Neuronal stem cell (in vitro differentiated cells): ENCODE data around the gene HCN1.

Source experiments
- DNase-seq: peaks from one replicate; pipeline ENCODE4 v3.0.0-alpha.2; 2013; ENCODE audit warnings: low spot score
- H2AFZ ChIP-seq: one replicate; pipeline ENCODE4 v1.6.1; 2013; ENCODE audit warnings: mild to moderate bottlenecking, low read length, inconsistent platforms
- H2AK5ac ChIP-seq: 2 replicates; pipeline ENCODE4 v1.6.1; 2013; ENCODE audit warnings: low read depth, mild to moderate bottlenecking, inconsistent platforms, low read length, moderate library complexity, mixed read lengths
- H2BK120ac ChIP-seq: 2 replicates; pipeline ENCODE4 v1.6.1; 2013; ENCODE audit warnings: low read depth, mild to moderate bottlenecking, inconsistent platforms, low read length, moderate library complexity, mixed read lengths
- H2BK12ac ChIP-seq: one replicate; pipeline ENCODE4 v1.6.1; 2013; ENCODE audit warnings: low read length, inconsistent platforms
- H2BK15ac ChIP-seq: 2 replicates; pipeline ENCODE4 v1.6.1; 2013; ENCODE audit warnings: mild to moderate bottlenecking, low read length, inconsistent platforms, mixed read lengths
- H2BK5ac ChIP-seq: one replicate; pipeline ENCODE4 v1.6.1; 2013; ENCODE audit warnings: inconsistent platforms, mild to moderate bottlenecking, low read length, moderate library complexity
- H3K14ac ChIP-seq: one replicate; pipeline ENCODE4 v1.6.1; 2013; ENCODE audit warnings: low read length, inconsistent platforms
- H3K18ac ChIP-seq: 2 replicates; pipeline ENCODE4 v1.6.1; 2013; ENCODE audit warnings: low read length, inconsistent platforms
- H3K23ac ChIP-seq: 2 replicates; pipeline ENCODE4 v1.6.1; 2013; ENCODE audit warnings: low read depth, mild to moderate bottlenecking, mixed read lengths, low read length, inconsistent platforms; ENCODE audit not compliant: poor library complexity
- H3K27ac ChIP-seq: replicated peaks from 3 replicates; pipeline ENCODE4 v1.5.1; 2013; ENCODE audit warnings: low read length, inconsistent platforms
- H3K27me3 ChIP-seq, 3 experiments: 2 replicates each; pipeline ENCODE4 v1.6.1; 2013; ENCODE audit warnings: low read length in 3 of 3, mild to moderate bottlenecking in 2 of 3, inconsistent platforms in 1 of 3, low read depth in 1 of 3, mixed read lengths in 1 of 3, moderate library complexity in 1 of 3; ENCODE audit not compliant: control insufficient read depth in 3 of 3, insufficient read depth in 3 of 3
- H3K36me3 ChIP-seq, 2 donors: replicated peaks in 1 of 2; 2 replicates each; pipeline ENCODE4 v1.6.1; 2013; ENCODE audit warnings: low read length in 2 of 2; ENCODE audit not compliant: control insufficient read depth in 2 of 2, insufficient read depth in 2 of 2
- H3K4ac ChIP-seq: 2 replicates; pipeline ENCODE4 v1.6.1; 2013; ENCODE audit warnings: inconsistent platforms, mild to moderate bottlenecking, low read length, moderate library complexity
- H3K4me1 ChIP-seq, 2 donors: 1 replicate in 1 of 2; 2 replicates in 1 of 2; pipeline ENCODE4 v1.6.1; 2013; ENCODE audit warnings: low read length in 2 of 2, low read depth in 1 of 2; ENCODE audit not compliant: control insufficient read depth in 2 of 2, insufficient read depth in 1 of 2
- H3K4me2 ChIP-seq: one replicate; pipeline ENCODE4 v1.6.1; 2013; ENCODE audit warnings: mild to moderate bottlenecking, low read length, inconsistent platforms; ENCODE audit not compliant: insufficient read depth, poor library complexity, severe bottlenecking
- H3K4me3 ChIP-seq, 2 donors: 2 replicates each; pipeline ENCODE4 v1.5.1; 2013; ENCODE audit warnings: low read length in 2 of 2, mild to moderate bottlenecking in 2 of 2, inconsistent platforms in 1 of 2, moderate library complexity in 1 of 2
- H3K79me1 ChIP-seq: one replicate; pipeline ENCODE4 v1.6.1; 2013; ENCODE audit warnings: low read depth, mild to moderate bottlenecking, inconsistent platforms, low read length, moderate library complexity
- H3K9ac ChIP-seq: one replicate; pipeline ENCODE4 v1.6.1; 2013; ENCODE audit warnings: mild to moderate bottlenecking, low read depth, low read length, inconsistent platforms; ENCODE audit not compliant: poor library complexity
- H3K9me3 ChIP-seq, 2 donors: replicated peaks in 1 of 2; 2 replicates each; pipeline versions ENCODE3 to v1.6.1; 2013; ENCODE audit warnings: low read length in 2 of 2, mild to moderate bottlenecking in 2 of 2, inconsistent platforms in 1 of 2, low read depth in 1 of 2, mixed read lengths in 1 of 2, moderate library complexity in 1 of 2; ENCODE audit not compliant: control insufficient read depth in 2 of 2, insufficient read depth in 1 of 2
- H4K8ac ChIP-seq: one replicate; pipeline ENCODE4 v1.6.1; 2013; ENCODE audit warnings: low read depth, mild to moderate bottlenecking, inconsistent platforms, low read length, moderate library complexity
- H4K91ac ChIP-seq: one replicate; pipeline ENCODE4 v1.6.1; 2013; ENCODE audit warnings: low read length, low read depth, mild to moderate bottlenecking, inconsistent platforms; ENCODE audit not compliant: poor library complexity
- WGBS, 2 donors: extraction: QIAGEN DNeasy Blood & Tissue Kit; methylation state at CpG; one replicate each; pipeline ENCODE4 v1.1.7; 2013; ENCODE audit warnings: missing lambda C conversion rate in 2 of 2, mixed read lengths in 1 of 2; ENCODE audit not compliant: insufficient read length in 2 of 2, insufficient replicate concordance in 1 of 2; ENCODE audit errors: extremely low coverage in 2 of 2; 5-methylcytosine and 5-hydroxymethylcytosine counted together

The HCN1 gene

DNA sequence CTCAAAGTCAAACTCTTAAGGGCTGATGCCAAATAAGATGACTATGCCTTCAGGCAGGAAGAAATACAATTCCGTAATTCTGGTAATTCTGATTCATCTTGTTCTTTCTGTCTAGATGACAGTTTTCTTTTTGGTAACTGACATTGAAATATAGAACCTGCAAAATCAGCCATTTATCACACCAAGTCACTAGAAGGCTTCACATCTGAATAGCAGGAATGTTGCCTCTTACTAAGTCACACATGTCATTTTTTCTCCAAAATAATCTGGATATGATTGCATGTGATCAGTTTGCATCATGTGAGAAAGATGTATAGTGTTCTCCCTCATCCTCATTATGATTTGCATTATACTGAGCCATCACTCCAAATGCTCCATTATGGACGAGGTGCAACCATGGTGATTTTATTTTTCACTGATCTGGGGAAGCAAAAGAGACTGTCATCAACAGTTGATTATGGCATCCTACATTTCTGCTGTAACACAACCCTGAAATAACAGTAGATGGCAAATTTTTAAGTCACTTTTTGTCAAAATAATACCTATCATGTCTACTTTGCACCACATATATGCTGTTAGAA is 69.0 kb downstream of the HCN1 start:
- no peak overlapping the region for H3K23ac ChIP-seq
- H2BK5ac ChIP-seq = no peak overlapping the region
- no peak overlapping the region for H3K18ac ChIP-seq
- H3K9ac ChIP-seq = no peak overlapping the region
- no peak overlapping the region for H3K14ac ChIP-seq
- no peaks in the 10 kb centered on the region for H3K36me3 ChIP-seq
- no peak overlapping the region for H4K8ac ChIP-seq
- H3K4me2 ChIP-seq = no peak overlapping the region
- H3K79me1 ChIP-seq = no peaks in the 10 kb centered on the region
- H4K91ac ChIP-seq = no peak overlapping the region
- H2BK12ac ChIP-seq = no peak overlapping the region
- no peak overlapping the region for H2BK15ac ChIP-seq
- DNase-seq = no peak
- H3K27ac ChIP-seq = no peak overlapping the region
- H3K4ac ChIP-seq = no peak overlapping the region
- H2AK5ac ChIP-seq = no peak overlapping the region
- no peak overlapping the region for H2BK120ac ChIP-seq
- H2AFZ ChIP-seq = no peak overlapping the region
- no peaks in the 10 kb centered on the region for H3K4me1 ChIP-seq
- WGBS, 2 donors = no CpG with 5 or more reads among the region's 2 CpGs
- no peaks in the 10 kb centered on the region for H3K9me3 ChIP-seq
- no peak overlapping the region for H3K4me3 ChIP-seq
- H3K27me3 ChIP-seq = no peaks in the 10 kb centered on the region

DNA sequence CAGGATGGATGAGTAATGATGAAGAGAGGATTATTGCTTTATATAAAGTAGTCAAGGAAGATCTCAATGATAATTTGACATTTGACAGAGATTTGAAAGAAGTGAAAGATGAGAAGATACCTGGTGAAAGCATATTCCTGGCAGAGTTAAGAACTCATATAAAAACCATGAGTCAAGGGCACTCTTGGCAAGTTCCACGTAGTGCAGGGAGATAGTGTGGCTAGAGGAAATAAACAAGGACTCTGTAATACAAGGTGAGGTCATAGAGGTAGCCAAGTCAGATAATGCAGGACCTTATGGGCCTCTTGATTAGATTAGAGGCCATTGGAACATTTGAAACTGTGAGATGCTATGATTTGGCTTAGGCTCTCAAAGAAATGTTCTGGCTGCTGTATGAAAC is 72.3 kb downstream of the HCN1 start:
- Histone ChIP-seq H2BK12ac (no peak overlapping the region), H3K4ac (no peak overlapping the region), H3K27ac (no peak overlapping the region), H3K27me3 (no peaks in the 10 kb centered on the region), H3K9me3 (no peaks in the 10 kb centered on the region), H2AK5ac (no peak overlapping the region), H2BK5ac (no peak overlapping the region), H3K14ac (no peak overlapping the region), H2BK120ac (no peak overlapping the region), H3K9ac (no peak overlapping the region), H3K18ac (no peak overlapping the region), H3K23ac (no peak overlapping the region), H3K36me3 (no peaks in the 10 kb centered on the region), H3K4me3 (no peak overlapping the region), H3K4me1 (no peaks in the 10 kb centered on the region), H3K79me1 (no peaks in the 10 kb centered on the region), H4K8ac (no peak overlapping the region), H2AFZ (no peak overlapping the region), H3K4me2 (no peak overlapping the region), H4K91ac (no peak overlapping the region), H2BK15ac (no peak overlapping the region)
- WGBS, 2 donors = no CpG with 5 or more reads among the region's 1 CpG
- DNase-seq = no peak

DNA sequence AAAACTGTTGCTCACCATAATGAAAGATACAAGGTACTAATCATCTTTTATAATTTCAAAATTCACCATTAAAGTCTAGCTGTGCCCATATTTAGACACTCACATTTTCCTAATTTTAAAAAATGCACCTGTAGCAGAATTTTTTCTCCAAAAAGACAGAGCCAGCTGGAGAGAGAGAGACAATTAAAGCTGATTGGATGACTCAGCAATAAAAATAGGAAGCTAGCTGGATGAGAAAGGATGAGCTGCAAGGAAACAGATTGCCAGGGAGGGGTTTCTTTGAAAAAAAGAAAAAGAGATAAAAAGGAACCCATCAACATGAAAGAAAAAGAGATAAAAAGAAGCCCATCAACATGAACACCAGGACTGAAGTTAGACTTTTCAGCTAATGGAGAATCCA is 73.8 kb downstream of the HCN1 start:
- H3K79me1 ChIP-seq = no peaks in the 10 kb centered on the region
- no peaks in the 10 kb centered on the region for H3K9me3 ChIP-seq
- DNase-seq = no peak
- H3K27ac ChIP-seq = no peak overlapping the region
- no peak overlapping the region for H4K8ac ChIP-seq
- H3K23ac ChIP-seq = no peak overlapping the region
- H3K4me3 ChIP-seq = no peak overlapping the region
- no peak overlapping the region for H3K4me2 ChIP-seq
- H4K91ac ChIP-seq = no peak overlapping the region
- H3K27me3 ChIP-seq = no peaks in the 10 kb centered on the region
- no peaks in the 10 kb centered on the region for H3K36me3 ChIP-seq
- H2BK15ac ChIP-seq = no peak overlapping the region
- H2BK5ac ChIP-seq = no peak overlapping the region
- no peak overlapping the region for H3K4ac ChIP-seq
- H2AK5ac ChIP-seq = no peak overlapping the region
- H2BK12ac ChIP-seq = no peak overlapping the region
- no peaks in the 10 kb centered on the region for H3K4me1 ChIP-seq
- no peak overlapping the region for H2AFZ ChIP-seq
- no peak overlapping the region for H3K18ac ChIP-seq
- no peak overlapping the region for H3K14ac ChIP-seq
- H3K9ac ChIP-seq = no peak overlapping the region
- H2BK120ac ChIP-seq = no peak overlapping the region

DNA sequence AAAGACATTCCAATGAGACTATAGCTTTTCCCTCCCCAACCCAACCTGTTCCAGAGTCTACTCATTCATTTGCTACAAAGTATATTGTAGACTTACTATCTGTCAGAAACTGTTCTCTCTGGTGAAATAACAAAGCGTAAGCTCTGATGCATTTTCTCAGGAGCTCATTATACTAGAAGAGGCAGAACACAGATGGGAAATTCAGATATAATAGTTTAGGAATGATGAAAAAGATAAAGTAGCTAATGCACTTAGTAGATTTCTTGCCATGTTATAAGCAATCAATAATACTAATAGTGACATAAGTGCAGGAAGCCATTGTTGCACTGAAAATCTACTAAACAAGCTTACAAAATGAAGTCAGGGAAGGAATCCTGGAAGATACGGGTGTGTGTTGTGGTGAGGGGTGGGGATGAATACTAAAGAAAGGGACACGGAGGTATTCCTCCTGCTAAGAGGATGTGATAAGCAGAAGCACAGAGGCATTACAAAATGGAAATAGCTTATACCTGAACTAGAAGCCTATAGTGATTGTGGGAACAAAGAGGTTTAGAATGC is 78.2 kb downstream of the HCN1 start:
- Histone ChIP-seq H3K79me1 (no peaks in the 10 kb centered on the region), H3K4me1 (no peaks in the 10 kb centered on the region), H2BK5ac (no peak overlapping the region), H2BK15ac (no peak overlapping the region), H3K27me3 (no peaks in the 10 kb centered on the region), H3K27ac (no peak overlapping the region), H3K9ac (no peak overlapping the region), H3K4me3 (no peak overlapping the region), H3K23ac (no peak overlapping the region), H2AFZ (no peak overlapping the region), H2BK12ac (no peak overlapping the region), H3K9me3 (no peaks in the 10 kb centered on the region), H4K91ac (no peak overlapping the region), H2BK120ac (no peak overlapping the region), H4K8ac (no peak overlapping the region), H2AK5ac (no peak overlapping the region), H3K36me3 (no peaks in the 10 kb centered on the region), H3K4me2 (no peak overlapping the region), H3K18ac (no peak overlapping the region), H3K4ac (no peak overlapping the region), H3K14ac (no peak overlapping the region)
- no CpG with 5 or more reads among the region's 3 CpGs for WGBS, 2 donors
- no peak for DNase-seq
